22Rv1 (cell line): ENCODE data around the gene TBX21.

Experiments
- H3K27ac ChIP-seq: fragments of 450-650 bp; 2 replicates; pipeline ENCODE4 v1.5.1; 2017
- ZFX ChIP-seq: fragments of 450-650 bp; IDR thresholded peaks from 2 replicates; pipeline ENCODE4 v1.6.1; 2017; ENCODE audit warnings: antibody characterized with exemption, borderline replicate concordance
- TF ChIP-seq, protein P1 (sequence below): fragments of 450-650 bp; IDR thresholded peaks from 2 replicates; pipeline ENCODE4 v1.5.1; 2017; ENCODE audit warnings: mild to moderate bottlenecking

Gene TBX21

DNA sequence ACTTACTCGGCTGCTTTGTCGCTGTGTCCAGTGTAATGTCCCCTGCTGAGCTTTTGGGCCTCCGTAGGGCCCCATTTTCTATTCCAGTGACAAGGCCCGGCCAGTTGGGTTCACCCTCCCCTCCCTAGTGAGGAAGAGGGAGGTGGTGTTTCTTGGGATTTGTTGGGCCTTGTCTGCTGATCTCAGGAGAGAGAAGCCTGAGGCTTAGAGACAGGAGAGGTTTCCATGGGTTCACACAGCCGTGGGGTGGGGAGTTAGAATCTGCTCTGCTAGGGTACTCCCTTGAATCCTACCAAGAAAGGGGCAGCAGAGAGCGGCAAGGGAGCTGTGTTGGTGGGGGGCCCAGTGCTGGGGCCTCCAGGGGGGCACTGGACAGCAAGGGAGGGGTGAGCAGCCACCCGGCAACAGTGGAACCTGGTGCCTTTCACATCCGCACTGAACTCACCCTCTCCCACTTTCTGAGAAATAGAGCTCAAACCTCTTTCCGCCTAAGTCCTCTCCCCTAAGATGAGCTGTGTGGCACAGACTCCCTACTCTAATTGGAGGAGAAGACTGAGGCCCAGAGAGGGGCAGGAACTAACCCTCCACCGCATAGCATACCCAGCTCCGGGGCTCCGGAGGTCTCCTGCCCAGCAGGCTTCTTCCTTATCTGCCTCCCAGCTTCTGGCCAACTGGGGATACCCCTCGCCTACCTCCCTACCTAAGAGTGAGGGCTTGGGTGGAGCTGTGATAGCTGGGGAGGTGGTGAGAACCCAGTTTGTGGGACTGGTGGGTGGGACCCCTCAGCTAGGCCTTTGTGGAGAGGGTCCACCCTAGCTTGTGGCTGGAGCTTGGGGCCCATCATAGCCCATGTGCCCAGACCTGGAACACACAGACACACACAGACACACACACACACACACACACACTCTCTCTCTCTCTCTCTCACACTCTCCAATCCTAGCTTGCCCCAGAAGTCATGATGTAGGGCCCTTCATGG, 32.3 kb upstream of the TBX21 start:
- TF ChIP-seq, protein P1, sequence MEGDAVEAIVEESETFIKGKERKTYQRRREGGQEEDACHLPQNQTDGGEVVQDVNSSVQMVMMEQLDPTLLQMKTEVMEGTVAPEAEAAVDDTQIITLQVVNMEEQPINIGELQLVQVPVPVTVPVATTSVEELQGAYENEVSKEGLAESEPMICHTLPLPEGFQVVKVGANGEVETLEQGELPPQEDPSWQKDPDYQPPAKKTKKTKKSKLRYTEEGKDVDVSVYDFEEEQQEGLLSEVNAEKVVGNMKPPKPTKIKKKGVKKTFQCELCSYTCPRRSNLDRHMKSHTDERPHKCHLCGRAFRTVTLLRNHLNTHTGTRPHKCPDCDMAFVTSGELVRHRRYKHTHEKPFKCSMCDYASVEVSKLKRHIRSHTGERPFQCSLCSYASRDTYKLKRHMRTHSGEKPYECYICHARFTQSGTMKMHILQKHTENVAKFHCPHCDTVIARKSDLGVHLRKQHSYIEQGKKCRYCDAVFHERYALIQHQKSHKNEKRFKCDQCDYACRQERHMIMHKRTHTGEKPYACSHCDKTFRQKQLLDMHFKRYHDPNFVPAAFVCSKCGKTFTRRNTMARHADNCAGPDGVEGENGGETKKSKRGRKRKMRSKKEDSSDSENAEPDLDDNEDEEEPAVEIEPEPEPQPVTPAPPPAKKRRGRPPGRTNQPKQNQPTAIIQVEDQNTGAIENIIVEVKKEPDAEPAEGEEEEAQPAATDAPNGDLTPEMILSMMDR = no peak
- TF ChIP-seq ZFX = no peak
- H3K27ac ChIP-seq = no peak overlapping the region

- TF ChIP-seq, protein P1 = no peak
- no peak for TF ChIP-seq ZFX
- no peak overlapping the region for H3K27ac ChIP-seq
These were observed 31.4 kb upstream of the TBX21 start for GRCh38 chr17:47701608-47702007.

DNA sequence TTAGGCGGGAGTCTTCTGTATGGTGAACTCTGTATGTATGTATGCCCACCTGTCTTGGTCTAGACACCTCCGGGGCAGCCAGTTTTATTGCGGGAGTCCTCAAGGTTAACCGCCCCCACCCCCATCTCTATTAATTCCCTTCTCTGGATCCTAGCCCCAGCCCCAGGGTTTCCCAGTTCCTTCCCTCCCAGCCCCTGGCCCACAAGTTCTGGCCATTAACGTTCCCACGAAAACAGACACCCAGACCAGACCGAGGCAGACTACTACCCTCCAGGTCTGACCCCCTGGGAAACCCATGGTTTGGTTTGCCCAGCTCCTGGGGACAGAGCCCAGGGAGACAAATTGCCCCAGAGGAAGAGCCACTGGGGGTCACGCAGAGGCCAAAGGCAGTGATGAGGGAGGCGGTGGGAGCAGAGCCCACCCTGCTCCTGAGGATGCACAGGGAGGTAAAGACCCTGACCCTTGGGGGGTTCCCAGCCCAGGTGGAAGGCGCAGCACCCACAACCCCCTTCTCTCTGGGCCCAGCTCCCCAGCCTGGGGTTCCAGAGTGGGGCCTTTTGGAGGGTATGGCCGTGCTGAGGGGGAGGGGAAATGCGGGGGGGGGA, 30.5 kb upstream of the TBX21 start:
- no peak for TF ChIP-seq ZFX
- TF ChIP-seq, protein P1 = no peak
- no peak overlapping the region for H3K27ac ChIP-seq

GRCh38 chr17:47703191-47703591, 29.8 kb upstream of the TBX21 start:
- TF ChIP-seq, protein P1 = no peak
- no peak for TF ChIP-seq ZFX
- no peak overlapping the region for H3K27ac ChIP-seq

- TF ChIP-seq ZFX = no peak
- H3K27ac ChIP-seq = no peak overlapping the region
These were observed 29.4 kb upstream of the TBX21 start for GRCh38 chr17:47703671-47704070.

DNA sequence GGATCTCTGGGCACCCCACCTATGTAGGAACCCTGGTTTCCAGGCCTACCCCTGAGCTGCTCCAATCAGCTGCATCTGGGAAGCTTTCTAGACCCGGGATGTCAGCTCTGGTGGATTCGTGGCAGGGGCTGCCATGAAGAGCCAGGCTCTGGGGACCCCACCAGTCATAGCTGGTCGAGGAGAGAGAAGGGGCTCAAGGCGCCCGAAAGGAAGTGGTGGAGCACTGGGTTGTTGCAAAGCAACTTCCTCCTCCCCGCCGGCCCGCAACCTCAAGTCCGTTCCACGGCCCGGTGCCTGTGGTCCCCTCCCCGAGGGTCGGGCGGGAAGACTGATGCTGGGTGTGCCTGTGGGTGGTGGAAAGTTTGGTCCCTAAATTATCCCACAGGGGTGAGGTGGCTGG, 28.9 kb upstream of the TBX21 start:
- TF ChIP-seq, protein P1 = no peak
- TF ChIP-seq ZFX = no peak
- H3K27ac ChIP-seq = no peak overlapping the region

DNA sequence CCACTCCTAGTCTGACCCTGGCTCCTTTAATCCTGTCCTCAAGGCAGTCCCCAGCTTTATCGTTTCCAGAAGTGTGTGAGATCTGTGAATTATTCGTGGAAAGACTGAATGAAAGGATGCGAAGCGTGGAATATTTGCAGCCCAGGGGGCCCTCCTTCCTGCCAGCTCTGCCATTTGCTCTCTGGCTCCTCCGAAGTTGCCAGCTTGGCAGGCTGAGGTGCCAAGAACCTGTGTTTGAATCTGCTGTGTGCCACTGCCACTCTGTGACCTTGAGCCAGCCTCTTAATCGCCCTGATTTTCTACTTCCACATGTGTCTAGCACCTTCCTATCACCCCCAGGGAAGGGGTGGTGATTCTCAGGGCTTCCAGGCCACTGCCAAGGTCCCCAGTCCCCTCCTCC, 28.3 kb upstream of the TBX21 start:
- TF ChIP-seq, protein P1 = no peak
- TF ChIP-seq ZFX = no peak

More for the DNA sequence above, 28.3 kb upstream of the TBX21 start:
- H3K27ac ChIP-seq = no peak overlapping the region
